H9 (cell line): ENCODE measurements around the gene SPATS2. TPM values are rescaled to one million over a fixed set of nuclear protein-coding genes. Genes with fewer than 3 reads are reported as not detected.

Source experiments
- DNase-seq: peaks from one replicate; pipeline ENCODE4 v3.0.0-alpha.2; 2017
- H2AFZ ChIP-seq: one replicate; pipeline ENCODE4 v1.6.1; 2013; ENCODE audit warnings: mild to moderate bottlenecking, low read length, control low read depth, moderate library complexity
- H2AK5ac ChIP-seq: 2 replicates; pipeline ENCODE4 v1.6.1; 2013; ENCODE audit warnings: low read length, control low read depth, mixed read lengths; ENCODE audit not compliant: insufficient read length
- H2BK120ac ChIP-seq: one replicate; pipeline ENCODE4 v1.6.1; 2013; ENCODE audit warnings: low read depth, mild to moderate bottlenecking, low read length, control low read depth, inconsistent platforms; ENCODE audit not compliant: poor library complexity, severe bottlenecking
- H2BK12ac ChIP-seq: 2 replicates; pipeline ENCODE4 v1.6.1; 2013; ENCODE audit warnings: low read length, control low read depth, mixed read lengths, low read depth; ENCODE audit not compliant: insufficient read length
- H2BK15ac ChIP-seq: 2 replicates; pipeline ENCODE4 v1.6.1; 2013; ENCODE audit warnings: low read depth, low read length, control low read depth
- H2BK20ac ChIP-seq: one replicate; pipeline ENCODE4 v1.6.1; 2013; ENCODE audit warnings: low read depth, mild to moderate bottlenecking, low read length, control low read depth, inconsistent platforms; ENCODE audit not compliant: poor library complexity, severe bottlenecking
- H2BK5ac ChIP-seq: 2 replicates; pipeline ENCODE4 v1.6.1; 2013; ENCODE audit warnings: low read length, control low read depth, mixed read lengths; ENCODE audit not compliant: insufficient read length
- H3K14ac ChIP-seq: 2 replicates; pipeline ENCODE4 v1.6.1; 2013; ENCODE audit warnings: low read length, control low read depth; ENCODE audit not compliant: insufficient read depth
- H3K18ac ChIP-seq: 2 replicates; pipeline ENCODE4 v1.6.1; 2013; ENCODE audit warnings: low read depth, mild to moderate bottlenecking, mixed read lengths, low read length, control low read depth; ENCODE audit not compliant: insufficient read length
- H3K23ac ChIP-seq: 2 replicates; pipeline ENCODE4 v1.6.1; 2013; ENCODE audit warnings: low read length, control low read depth, mixed read lengths, low read depth; ENCODE audit not compliant: insufficient read length
- H3K23me2 ChIP-seq: 2 replicates; pipeline ENCODE4 v1.6.1; 2013; ENCODE audit warnings: low read depth, mild to moderate bottlenecking, mixed read lengths, low read length, control low read depth; ENCODE audit not compliant: insufficient read length, poor library complexity, severe bottlenecking
- H3K27ac ChIP-seq: 2 replicates; pipeline ENCODE4 v1.5.1; 2013; ENCODE audit warnings: low read length, control low read depth, mixed read lengths, low read depth; ENCODE audit not compliant: insufficient read length
- H3K27me3 ChIP-seq: 2 replicates; pipeline ENCODE4 v1.6.1; 2013; ENCODE audit warnings: low read length, control low read depth, inconsistent platforms; ENCODE audit not compliant: insufficient read depth
- H3K4ac ChIP-seq: 2 replicates; pipeline ENCODE4 v1.6.1; 2013; ENCODE audit warnings: low read depth, mild to moderate bottlenecking, control low read depth, inconsistent platforms, low read length, moderate library complexity
- H3K4me1 ChIP-seq: 2 replicates; pipeline ENCODE4 v1.6.1; 2013; ENCODE audit warnings: low read length, control low read depth, inconsistent platforms; ENCODE audit not compliant: insufficient read depth
- H3K4me2 ChIP-seq: 2 replicates; pipeline ENCODE4 v1.6.1; 2013; ENCODE audit warnings: low read length, control low read depth, mixed read lengths; ENCODE audit not compliant: insufficient read length, insufficient read depth
- H3K56ac ChIP-seq: 2 replicates; pipeline ENCODE4 v1.6.1; 2013; ENCODE audit warnings: low read depth, mild to moderate bottlenecking, mixed read lengths, low read length, control low read depth; ENCODE audit not compliant: insufficient read length
- H3K79me1 ChIP-seq: 2 replicates; pipeline ENCODE4 v1.6.1; 2013; ENCODE audit warnings: low read depth, mild to moderate bottlenecking, moderate library complexity, low read length, control low read depth, inconsistent platforms; ENCODE audit not compliant: insufficient read depth, poor library complexity, severe bottlenecking
- H3K79me2 ChIP-seq: 2 replicates; pipeline ENCODE4 v1.6.1; 2013; ENCODE audit warnings: low read length, control low read depth, inconsistent platforms; ENCODE audit not compliant: insufficient read depth
- H3K9ac ChIP-seq: 2 replicates; pipeline ENCODE4 v1.6.1; 2013; ENCODE audit warnings: low read length, control low read depth, mixed read lengths; ENCODE audit not compliant: insufficient read length; ENCODE audit errors: extremely low read depth
- H3K9me3 ChIP-seq: one replicate; pipeline ENCODE4 v1.6.1; 2013; ENCODE audit warnings: low read depth, low read length, inconsistent platforms; ENCODE audit not compliant: control insufficient read depth
- H3T11ph ChIP-seq: one replicate; pipeline ENCODE4 v1.6.1; 2013; ENCODE audit warnings: mild to moderate bottlenecking, low read length, control low read depth, inconsistent platforms
- H4K20me1 ChIP-seq: one replicate; pipeline ENCODE4 v1.6.1; 2013; ENCODE audit not compliant: control insufficient read depth, insufficient read length, insufficient read depth
- H4K5ac ChIP-seq: 2 replicates; pipeline ENCODE4 v1.6.1; 2013; ENCODE audit warnings: low read depth, mild to moderate bottlenecking, mixed read lengths, low read length, control low read depth; ENCODE audit not compliant: insufficient read length
- H4K8ac ChIP-seq: replicated peaks from 2 replicates; pipeline ENCODE4 v1.6.1; 2013; ENCODE audit warnings: low read length, control low read depth, mixed read lengths, low read depth; ENCODE audit not compliant: insufficient read length
- H4K91ac ChIP-seq: 2 replicates; pipeline ENCODE4 v1.6.1; 2013; ENCODE audit warnings: low read depth, mild to moderate bottlenecking, moderate library complexity, mixed read lengths, low read length, control low read depth; ENCODE audit not compliant: insufficient read length
- H3K27ac Mint-ChIP-seq, 3 experiments: 2 replicates in 2 of 3; 3 replicates in 1 of 3; pipeline ENCODE4 v1.8.0; 2020 to 2021; ENCODE audit warnings: mixed read lengths in 3 of 3, mild to moderate bottlenecking in 1 of 3, moderate library complexity in 1 of 3
- H3K27me3 Mint-ChIP-seq: 2 replicates; pipeline ENCODE4 v1.8.0; 2021; ENCODE audit warnings: low read depth, mild to moderate bottlenecking, moderate library complexity, mixed read lengths
- H3K36me3 Mint-ChIP-seq, 3 experiments: 2 replicates in 2 of 3; 3 replicates in 1 of 3; pipeline ENCODE4 v1.8.0; 2020 to 2021; ENCODE audit warnings: low read depth in 3 of 3, mixed read lengths in 3 of 3; ENCODE audit not compliant: insufficient read depth in 1 of 3
- H3K4me1 Mint-ChIP-seq, 2 experiments: 2 replicates each; pipeline ENCODE4 v1.8.0; 2020; ENCODE audit warnings: mixed read lengths in 2 of 2
- H3K4me3 Mint-ChIP-seq, 2 experiments: 2 replicates in 1 of 2; 3 replicates in 1 of 2; pipeline ENCODE4 v1.8.0; 2020 to 2021; ENCODE audit warnings: mild to moderate bottlenecking in 2 of 2, mixed read lengths in 2 of 2, moderate library complexity in 1 of 2
- H3K9me3 Mint-ChIP-seq, 2 experiments: 2 replicates in 1 of 2; 3 replicates in 1 of 2; pipeline ENCODE4 v1.8.0; 2020; ENCODE audit warnings: mild to moderate bottlenecking in 2 of 2, mixed read lengths in 2 of 2, moderate library complexity in 1 of 2
- CTCF ChIP-seq: fragments of 200-600 bp; sonication (generic); conservative IDR thresholded peaks from 3 replicates; pipeline ENCODE4 v1.8.0; 2021; ENCODE audit warnings: antibody characterized with exemption, mild to moderate bottlenecking
- WGBS: extraction: QIAGEN DNeasy Blood & Tissue Kit; methylation state at CpG from one replicate; pipeline ENCODE4 v1.1.7; 2013; ENCODE audit warnings: missing lambda C conversion rate, low lambda C conversion rate, mixed read lengths; ENCODE audit not compliant: insufficient read length; ENCODE audit errors: extremely low coverage; 5-methylcytosine and 5-hydroxymethylcytosine counted together
- total RNA-seq: library from RNA; stranded (reverse); gene quantifications from 2 replicates; pipeline ENCODE4 v1.2.1, GENCODE V29; 2021

Gene SPATS2
- total RNA-seq, 1 experiment from 2014 or later = 17.1 TPM

- no peak for TF ChIP-seq CTCF
- Histone ChIP-seq H3K23ac (no peak overlapping the region), H2BK5ac (no peak overlapping the region), H4K91ac (no peak overlapping the region), H3K79me1 (no peaks in the 10 kb centered on the region), H2AFZ (no peak overlapping the region), H2BK120ac (no peak overlapping the region), H4K8ac (no peak overlapping the region), H3K4me2 (no peak overlapping the region), H4K5ac (no peak overlapping the region), H2AK5ac (no peak overlapping the region), H3K4ac (no peak overlapping the region), H2BK20ac (no peak overlapping the region), H3K27me3 (no peaks in the 10 kb centered on the region), H3K27ac (no peak overlapping the region), H3K9me3 (no peaks in the 10 kb centered on the region), H2BK12ac (no peak overlapping the region), H3K79me2 (no peaks in the 10 kb centered on the region), H3K23me2 (no peaks in the 10 kb centered on the region), H3K56ac (no peak overlapping the region), H3K14ac (no peak overlapping the region), H3K18ac (no peak overlapping the region), H3K4me1 (no peaks in the 10 kb centered on the region), H3T11ph (no peak overlapping the region), H2BK15ac (no peak overlapping the region), H4K20me1 (no peaks in the 10 kb centered on the region), H3K9ac (no peak overlapping the region)
- no peak overlapping the region for H3K4me3 Mint-ChIP-seq
- peaks cover 2% of the 10 kb centered on the region in 2 experiments for H3K4me1 Mint-ChIP-seq
- H3K36me3 Mint-ChIP-seq = no peaks in the 10 kb centered on the region
- H3K27me3 Mint-ChIP-seq = peaks cover 19% of the 10 kb centered on the region
- no peak overlapping the region for H3K27ac Mint-ChIP-seq
- no peaks in the 10 kb centered on the region; a peak in 1 of 5 replicates for H3K9me3 Mint-ChIP-seq
- WGBS = no CpG with 5 or more reads among the region's 7 CpGs
- DNase-seq = no peak
Measured at GRCh38 chr12:49359671-49360070, 7.6 kb upstream of the SPATS2 start.
